ENCODE data around the gene TMEM187.

DNA sequence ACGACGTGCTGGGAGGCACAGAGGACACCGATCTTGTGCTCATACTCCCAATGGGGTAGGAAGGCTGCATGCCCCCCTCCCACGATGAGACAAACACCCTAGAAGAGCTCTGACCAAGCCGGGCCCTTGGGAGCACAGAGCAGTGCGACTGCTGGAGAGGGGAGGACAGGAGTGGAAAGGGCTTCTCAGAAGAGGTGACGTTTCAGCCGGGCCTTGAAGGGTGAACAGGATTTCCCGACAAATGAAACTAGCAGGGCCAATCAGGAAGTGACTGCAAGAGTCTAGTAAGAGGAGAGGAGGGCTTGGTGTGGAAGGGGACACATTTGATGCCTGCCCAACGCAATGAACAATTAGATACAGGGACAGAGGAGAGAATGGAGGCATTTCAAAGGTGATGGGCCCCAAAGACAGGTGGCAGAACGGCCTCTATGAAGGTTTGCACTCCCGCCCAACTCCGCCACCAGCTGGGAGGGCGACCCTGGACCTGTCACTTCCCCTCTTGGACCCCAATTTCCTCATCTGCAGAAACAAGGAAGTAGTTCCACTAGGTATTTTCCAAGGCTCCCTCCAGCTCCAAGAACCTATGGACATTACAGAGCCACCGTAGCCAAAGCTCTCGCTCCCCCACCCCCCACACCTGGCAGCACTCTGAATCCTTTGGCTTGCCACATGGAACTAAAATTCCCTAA is 4.9 kb upstream of the TMEM187 start:
- TF ChIP-seq, protein P1, sequence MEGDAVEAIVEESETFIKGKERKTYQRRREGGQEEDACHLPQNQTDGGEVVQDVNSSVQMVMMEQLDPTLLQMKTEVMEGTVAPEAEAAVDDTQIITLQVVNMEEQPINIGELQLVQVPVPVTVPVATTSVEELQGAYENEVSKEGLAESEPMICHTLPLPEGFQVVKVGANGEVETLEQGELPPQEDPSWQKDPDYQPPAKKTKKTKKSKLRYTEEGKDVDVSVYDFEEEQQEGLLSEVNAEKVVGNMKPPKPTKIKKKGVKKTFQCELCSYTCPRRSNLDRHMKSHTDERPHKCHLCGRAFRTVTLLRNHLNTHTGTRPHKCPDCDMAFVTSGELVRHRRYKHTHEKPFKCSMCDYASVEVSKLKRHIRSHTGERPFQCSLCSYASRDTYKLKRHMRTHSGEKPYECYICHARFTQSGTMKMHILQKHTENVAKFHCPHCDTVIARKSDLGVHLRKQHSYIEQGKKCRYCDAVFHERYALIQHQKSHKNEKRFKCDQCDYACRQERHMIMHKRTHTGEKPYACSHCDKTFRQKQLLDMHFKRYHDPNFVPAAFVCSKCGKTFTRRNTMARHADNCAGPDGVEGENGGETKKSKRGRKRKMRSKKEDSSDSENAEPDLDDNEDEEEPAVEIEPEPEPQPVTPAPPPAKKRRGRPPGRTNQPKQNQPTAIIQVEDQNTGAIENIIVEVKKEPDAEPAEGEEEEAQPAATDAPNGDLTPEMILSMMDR (IDR thresholded peaks at IDR 0.05), result no peak
- no peak for TF ChIP-seq EP300 (IDR thresholded peaks at IDR 0.05)
- no peak for TF ChIP-seq POLR2A (IDR thresholded peaks at IDR 0.05)
- TF ChIP-seq POLR2AphosphoS5 (IDR thresholded peaks at IDR 0.05), result no peak
